Astrocyte of the cerebellum (primary cell): Measurements from ENCODE around the gene SURF1.
"Not testable (repeated sequence)": the region's sequence is repeated elsewhere in the genome, so short reads cannot be mapped to it uniquely, and the experiment has no call there.

ENCODE experiments used
- DNase-seq: peaks from one replicate; pipeline ENCODE4 v3.0.0-alpha.2; 2011; ENCODE audit warnings: low read depth
- H3K4me3 ChIP-seq: 2 replicates; pipeline ENCODE4 v1.5.1; 2011; ENCODE audit warnings: mild to moderate bottlenecking, low read depth, low read length, moderate library complexity
- in situ Hi-C: cut with HindIII; loops from 2 replicates; pipeline ENCODE4 v1.10.0; 2017; ENCODE audit warnings: low sequenced_read_pairs
- TF ChIP-seq, protein P1 (sequence below): IDR thresholded peaks from 2 replicates; pipeline ENCODE4 v1.5.1; 2012; ENCODE audit warnings: low read length, low read depth, moderate library complexity, mild to moderate bottlenecking; ENCODE audit errors: missing control alignments

SURF1 gene

DNA sequence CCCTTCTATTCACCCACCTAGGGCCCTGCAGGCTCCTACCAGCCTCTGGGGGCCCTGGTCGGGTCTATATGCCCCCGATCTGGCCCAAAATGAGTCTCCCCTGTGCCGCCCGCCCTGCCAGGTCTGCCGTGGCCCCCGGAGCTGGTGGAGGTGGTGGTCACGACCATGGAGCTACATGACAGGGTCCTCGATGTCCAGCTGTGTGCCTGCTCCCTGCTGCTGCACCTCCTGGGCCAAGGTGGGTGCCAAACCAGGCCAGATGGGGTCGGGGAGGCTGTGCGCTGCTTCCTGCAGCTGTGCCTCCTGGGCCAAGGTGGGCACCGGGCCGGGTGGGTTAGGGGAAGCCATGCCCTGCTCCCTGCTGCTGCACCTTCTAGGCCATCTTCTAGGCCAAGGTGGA is 44.0 kb upstream of the SURF1 start:
- in situ Hi-C loops = no loop called here
- no peak overlapping the region for H3K4me3 ChIP-seq
- TF ChIP-seq, protein P1, sequence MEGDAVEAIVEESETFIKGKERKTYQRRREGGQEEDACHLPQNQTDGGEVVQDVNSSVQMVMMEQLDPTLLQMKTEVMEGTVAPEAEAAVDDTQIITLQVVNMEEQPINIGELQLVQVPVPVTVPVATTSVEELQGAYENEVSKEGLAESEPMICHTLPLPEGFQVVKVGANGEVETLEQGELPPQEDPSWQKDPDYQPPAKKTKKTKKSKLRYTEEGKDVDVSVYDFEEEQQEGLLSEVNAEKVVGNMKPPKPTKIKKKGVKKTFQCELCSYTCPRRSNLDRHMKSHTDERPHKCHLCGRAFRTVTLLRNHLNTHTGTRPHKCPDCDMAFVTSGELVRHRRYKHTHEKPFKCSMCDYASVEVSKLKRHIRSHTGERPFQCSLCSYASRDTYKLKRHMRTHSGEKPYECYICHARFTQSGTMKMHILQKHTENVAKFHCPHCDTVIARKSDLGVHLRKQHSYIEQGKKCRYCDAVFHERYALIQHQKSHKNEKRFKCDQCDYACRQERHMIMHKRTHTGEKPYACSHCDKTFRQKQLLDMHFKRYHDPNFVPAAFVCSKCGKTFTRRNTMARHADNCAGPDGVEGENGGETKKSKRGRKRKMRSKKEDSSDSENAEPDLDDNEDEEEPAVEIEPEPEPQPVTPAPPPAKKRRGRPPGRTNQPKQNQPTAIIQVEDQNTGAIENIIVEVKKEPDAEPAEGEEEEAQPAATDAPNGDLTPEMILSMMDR = no peak

DNA sequence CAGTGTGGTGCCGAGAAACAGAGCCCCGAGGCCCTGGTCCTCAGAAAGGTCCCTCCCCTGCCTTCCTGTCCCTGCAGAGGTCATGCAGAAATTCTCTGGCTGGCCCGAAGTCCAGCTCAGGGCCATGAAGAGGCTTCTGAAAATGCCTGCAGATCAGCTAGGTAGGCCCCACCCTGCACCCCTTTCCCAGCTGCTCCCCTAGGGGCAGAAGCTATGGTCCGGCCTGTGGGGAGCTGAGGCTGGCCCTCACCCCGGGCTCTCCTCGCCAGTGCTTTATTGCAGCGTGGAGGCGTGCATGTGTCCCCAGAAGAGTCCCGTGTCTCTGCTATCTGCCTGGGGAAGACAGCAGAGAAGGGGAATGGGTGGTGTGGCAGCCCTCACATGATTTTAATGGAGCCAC is 41.6 kb upstream of the SURF1 start:
- in situ Hi-C loops = no loop called here

More for the DNA sequence above, 44.0 kb upstream of the SURF1 start:
- DNase-seq = no peak

DNA sequence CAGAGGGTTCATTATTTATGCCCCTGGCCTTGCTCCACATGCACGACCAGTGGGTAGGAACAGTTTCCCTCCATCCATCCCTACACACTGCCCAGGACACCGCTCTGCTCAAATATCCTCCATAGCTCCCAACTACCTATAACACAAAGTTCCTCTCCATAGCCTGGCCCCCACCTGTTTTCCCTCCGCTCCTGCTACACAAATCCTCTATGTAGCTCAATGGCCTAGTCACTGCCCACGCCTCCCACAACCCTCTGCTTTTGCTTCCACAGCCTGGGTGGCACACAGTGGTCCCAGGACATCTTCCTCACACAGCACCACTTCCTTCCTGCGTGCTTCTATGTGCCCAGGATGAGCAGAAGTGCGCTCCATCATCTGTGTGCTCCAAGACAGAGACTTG is 41.1 kb upstream of the SURF1 start:
- DNase-seq = no peak
- no peak overlapping the region for H3K4me3 ChIP-seq
- TF ChIP-seq, protein P1 = no peak
- in situ Hi-C loops = no loop called here

More for the DNA sequence above, 41.6 kb upstream of the SURF1 start:
- H3K4me3 ChIP-seq = no peak overlapping the region
- DNase-seq = no peak
- TF ChIP-seq, protein P1 = no peak

DNA sequence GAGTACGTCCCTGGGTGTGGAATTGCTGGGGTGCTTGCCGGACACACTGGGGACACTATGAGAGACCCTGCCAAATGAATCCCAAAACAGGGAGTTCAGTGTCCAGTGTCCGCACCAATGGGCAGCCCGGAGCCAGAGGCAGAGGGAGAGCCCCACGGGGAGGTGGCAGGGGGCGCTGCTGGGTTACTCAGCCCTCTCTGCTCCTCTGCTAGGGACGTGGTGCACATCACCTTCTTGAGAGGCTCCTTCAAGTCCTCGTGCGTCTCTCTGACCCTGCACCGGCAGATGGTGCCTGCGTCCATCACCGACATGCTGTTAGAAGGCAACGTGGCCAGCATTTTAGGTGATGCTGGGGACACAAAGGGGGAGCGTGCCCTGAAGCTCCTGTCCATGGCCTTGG is 40.7 kb upstream of the SURF1 start:
- DNase-seq = no peak
- in situ Hi-C loops = no loop called here
- TF ChIP-seq, protein P1 = peak; percentile 35
- no peak overlapping the region for H3K4me3 ChIP-seq

DNA sequence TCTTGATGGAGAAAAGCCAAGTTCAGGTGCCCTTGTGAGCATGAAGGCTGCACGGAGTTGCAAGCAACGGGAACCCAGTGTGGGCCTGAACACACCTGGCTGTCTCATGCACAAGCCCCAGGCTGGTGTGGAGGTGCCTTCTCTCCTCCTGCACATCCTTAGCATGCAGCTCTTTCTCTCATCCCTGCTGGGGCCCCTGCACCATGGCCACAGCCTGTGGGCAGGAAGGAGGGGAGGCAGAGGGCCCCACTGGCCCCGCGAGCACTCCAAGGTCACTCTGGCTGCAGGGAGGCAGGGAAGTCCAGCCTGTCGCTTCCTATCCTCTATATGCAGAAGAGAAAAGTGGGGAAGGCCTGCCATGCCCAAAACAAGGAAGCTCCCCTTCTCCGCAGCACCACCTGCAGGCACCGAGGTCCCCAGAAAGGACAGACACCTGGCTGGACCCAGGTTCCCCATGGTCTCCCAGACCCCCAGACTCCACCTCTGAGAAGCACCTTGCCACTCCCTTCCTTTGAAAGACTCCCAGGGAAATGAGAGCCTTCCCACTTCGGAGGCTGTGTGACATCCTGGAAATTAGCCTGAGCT is 38.5 kb upstream of the SURF1 start:
- H3K4me3 ChIP-seq = no peak overlapping the region
- in situ Hi-C loops = no loop called here
- TF ChIP-seq, protein P1 = no peak
- DNase-seq = no peak

DNA sequence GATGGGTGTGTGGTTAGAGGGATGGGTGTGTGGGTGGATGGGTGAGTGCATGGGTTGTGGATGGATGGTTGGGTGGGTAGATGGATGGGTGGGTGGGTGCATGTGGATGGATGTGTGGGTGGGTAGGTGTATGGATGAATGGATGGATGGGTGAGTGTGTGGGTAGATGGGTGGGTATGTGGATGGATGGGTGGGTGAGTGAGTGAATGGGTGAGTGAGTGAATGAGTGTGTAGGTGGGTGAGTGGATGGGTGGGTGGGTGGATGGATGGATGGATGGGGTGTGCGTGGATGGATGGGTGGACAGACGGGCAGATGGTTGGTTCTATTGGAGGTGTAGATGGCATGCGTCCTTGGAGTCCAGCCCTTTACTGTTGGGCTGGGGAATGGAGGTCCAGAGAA is 37.1 kb upstream of the SURF1 start:
- TF ChIP-seq, protein P1 = no peak
- H3K4me3 ChIP-seq = no peak overlapping the region
- no peak for DNase-seq
- in situ Hi-C loops = no loop called here

DNA sequence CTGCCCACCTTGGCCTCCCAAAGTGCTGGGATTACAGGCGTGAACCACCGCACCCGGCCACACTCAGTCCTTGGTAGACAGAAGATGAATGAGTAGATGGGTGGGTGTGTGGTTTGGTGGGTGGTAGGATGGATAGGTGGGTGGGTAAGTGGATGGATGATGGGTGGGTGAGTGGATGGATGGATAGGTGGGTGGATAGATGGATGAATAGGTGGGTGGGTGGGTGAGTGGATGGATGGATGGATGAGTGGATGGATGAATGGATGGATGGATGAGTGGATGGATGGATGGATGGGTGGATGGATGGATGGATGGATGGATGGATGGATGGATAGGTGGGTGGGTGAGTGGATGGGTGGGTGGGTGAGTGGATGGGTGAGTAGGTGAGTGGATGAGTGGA is 36.0 kb upstream of the SURF1 start:
- in situ Hi-C loops, H3K4me3 ChIP-seq, DNase-seq: not testable (repeated sequence)

DNA sequence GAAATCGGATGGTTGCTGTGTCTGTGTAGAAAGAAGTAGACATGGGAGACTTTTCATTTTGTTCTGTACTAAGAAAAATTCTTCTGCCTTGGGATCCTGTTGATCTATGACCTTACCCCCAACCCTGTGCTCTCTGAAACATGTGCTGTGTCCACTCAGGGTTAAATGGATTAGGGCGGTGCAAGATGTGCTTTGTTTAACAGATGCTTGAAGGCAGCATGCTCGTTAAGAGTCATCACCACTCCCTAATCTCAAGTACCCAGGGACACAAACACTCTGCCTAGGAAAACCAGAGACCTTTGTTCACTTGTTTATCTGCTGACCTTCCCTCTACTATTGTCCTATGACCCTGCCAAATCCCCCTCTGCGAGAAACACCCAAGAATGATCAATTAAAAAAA is 35.2 kb upstream of the SURF1 start:
- H3K4me3 ChIP-seq, DNase-seq, in situ Hi-C loops: not testable (repeated sequence)
